ENCODE measurements around the gene IL26. TPM values are rescaled to one million over a fixed set of nuclear protein-coding genes. Genes with fewer than 3 reads are reported as not detected.

IL26 gene
- total RNA-seq, 1 donor from 2014 or later = not detected

GRCh38 chr12:68268967-68269366 lies 43.4 kb upstream of the IL26 start:
- H3K4me3 Mint-ChIP-seq = no peak overlapping the region
- CTCF ChIA-PET = no interaction called here
- TF ChIP-seq CTCF (IDR thresholded peaks at IDR 0.05) = no peak

GRCh38 chr12:68267892-68268396 lies 42.3 kb upstream of the IL26 start:
- Mint-ChIP-seq H3K27ac (no peak overlapping the region), H3K36me3 (ENCODE audit: low read depth) (no peaks in the 10 kb centered on the region), H3K27me3 (peaks cover 5% of the 10 kb centered on the region), H3K4me3 (no peak overlapping the region), H3K9me3 (no peaks in the 10 kb centered on the region), H3K4me1 (no peaks in the 10 kb centered on the region)
- no peak for TF ChIP-seq CTCF (IDR thresholded peaks at IDR 0.05)
- ChIA-PET POLR2A (no interaction called here), CTCF (no interaction called here)
- intact Hi-C loops (cut with micrococcal nuclease) = no loop called here
- ATAC-seq (ENCODE audit: low read depth) (no peak), DNase-seq (no peak)

More at GRCh38 chr12:68268967-68269366, 43.4 kb upstream of the IL26 start:
- POLR2A ChIA-PET = no interaction called here
- Mint-ChIP-seq H3K9me3 (no peaks in the 10 kb centered on the region), H3K4me1 (no peaks in the 10 kb centered on the region), H3K36me3 (ENCODE audit: low read depth) (no peaks in the 10 kb centered on the region), H3K27me3 (peaks cover 5% of the 10 kb centered on the region), H3K27ac (no peak overlapping the region)
- intact Hi-C loops (cut with micrococcal nuclease) = no loop called here
- ATAC-seq (ENCODE audit: low read depth) (no peak), DNase-seq (no peak)

GRCh38 chr12:68264857-68265256 lies 39.2 kb upstream of the IL26 start:
- Mint-ChIP-seq H3K27me3 (peaks cover 8% of the 10 kb centered on the region), H3K36me3 (ENCODE audit: low read depth) (no peaks in the 10 kb centered on the region), H3K4me3 (no peak overlapping the region), H3K4me1 (no peaks in the 10 kb centered on the region), H3K9me3 (no peaks in the 10 kb centered on the region), H3K27ac (no peak overlapping the region)
- ATAC-seq (ENCODE audit: low read depth) (no peak), DNase-seq (no peak)
- CTCF ChIA-PET = no interaction called here
- intact Hi-C loops (cut with micrococcal nuclease) = no loop called here
- POLR2A ChIA-PET = no interaction called here
- TF ChIP-seq CTCF (IDR thresholded peaks at IDR 0.05) = no peak

GRCh38 chr12:68264158-68264855 lies 38.7 kb upstream of the IL26 start:
- intact Hi-C loops (cut with micrococcal nuclease) = no loop called here
- ChIA-PET POLR2A (no interaction called here), CTCF (no interaction called here)
- Mint-ChIP-seq H3K9me3 (no peaks in the 10 kb centered on the region), H3K27ac (no peak overlapping the region), H3K4me3 (no peak overlapping the region), H3K36me3 (ENCODE audit: low read depth) (no peaks in the 10 kb centered on the region), H3K27me3 (peaks cover 12% of the 10 kb centered on the region), H3K4me1 (no peaks in the 10 kb centered on the region)
- DNase-seq = no peak
- TF ChIP-seq CTCF (IDR thresholded peaks at IDR 0.05) = no peak
- no peak for ATAC-seq (ENCODE audit: low read depth)

GRCh38 chr12:68263366-68263765 lies 37.8 kb upstream of the IL26 start:
- Mint-ChIP-seq H3K36me3 (ENCODE audit: low read depth) (no peaks in the 10 kb centered on the region), H3K27me3 (peaks cover 16% of the 10 kb centered on the region), H3K9me3 (no peaks in the 10 kb centered on the region), H3K4me3 (no peak overlapping the region), H3K4me1 (no peaks in the 10 kb centered on the region), H3K27ac (no peak overlapping the region)
- ATAC-seq (ENCODE audit: low read depth) (no peak), DNase-seq (no peak)
- no peak for TF ChIP-seq CTCF (IDR thresholded peaks at IDR 0.05)
- POLR2A ChIA-PET = no interaction called here
- CTCF ChIA-PET = no interaction called here
- intact Hi-C loops (cut with micrococcal nuclease) = no loop called here
